ENCODE results near the gene GDF2. TPM values are rescaled to one million over a fixed set of nuclear protein-coding genes. Genes with fewer than 3 reads are reported as not detected.

The GDF2 gene
- total and polyA plus RNA-seq, 2 experiments from 2014 or later = not detected

- no peaks in the 10 kb centered on the region for H3K9me3 ChIP-seq (ENCODE audit: low read depth)
- TF ChIP-seq EZH2 (IDR thresholded peaks at IDR 0.05; ENCODE audit: insufficient read depth, poor library complexity, severe bottlenecking) = no peak
- no peak for TF ChIP-seq EZH2phosphoT487 (IDR thresholded peaks at IDR 0.05; ENCODE audit: insufficient read depth, low read depth)
- H3K4me2 ChIP-seq (ENCODE audit: unreplicated experiment) = no peak overlapping the region
- H3K79me2 ChIP-seq (ENCODE audit: insufficient read depth) = no peaks in the 10 kb centered on the region
- no peaks in the 10 kb centered on the region for H3K9me2 ChIP-seq (ENCODE audit: insufficient read depth)
- H4K20me1 ChIP-seq (ENCODE audit: insufficient read depth) = no peaks in the 10 kb centered on the region
- no peaks in the 10 kb centered on the region for H3K4me1 ChIP-seq (ENCODE audit: insufficient read depth)
- no peak for DNase-seq
- no peak overlapping the region for H3K9ac ChIP-seq
- 31 to 32% methylated on average over 2 of the region's 2 CpGs for WGBS, 2 experiments (ENCODE audit: low coverage in 1 of 2, low lambda C conversion rate in 2 of 2, missing lambda C conversion rate in 2 of 2)
- in situ Hi-C loops (cut with MboI) = loop anchor here (10.0 kb wide), 1 partner anchor 251 kb away; no protein-coding TSS in a partner anchor
- H3K4me3 ChIP-seq = no peak overlapping the region
- no peaks in the 10 kb centered on the region for H3F3A ChIP-seq (ENCODE audit: insufficient read depth)
- H3K27me3 ChIP-seq (replicated peaks; ENCODE audit: insufficient read depth) = peaks cover 42% of the 10 kb centered on the region
- no peak overlapping the region for H2AFZ ChIP-seq
- H3K27ac ChIP-seq = no peak overlapping the region
- no peaks in the 10 kb centered on the region for H3K36me3 ChIP-seq (ENCODE audit: low read depth)
These were observed 16.7 kb upstream of the GDF2 start for GRCh38 chr10:47305566-47305965.

- H3K9me2 ChIP-seq (ENCODE audit: insufficient read depth) = no peaks in the 10 kb centered on the region
- H3K4me3 ChIP-seq = no peak overlapping the region
- DNase-seq = no peak
- TF ChIP-seq EZH2 (IDR thresholded peaks at IDR 0.05; ENCODE audit: insufficient read depth, poor library complexity, severe bottlenecking) (no peak), EZH2phosphoT487 (IDR thresholded peaks at IDR 0.05; ENCODE audit: insufficient read depth, low read depth) (no peak)
- no peak overlapping the region for H2AFZ ChIP-seq
- no peak overlapping the region for H3K27ac ChIP-seq
- H4K20me1 ChIP-seq (ENCODE audit: insufficient read depth) = no peaks in the 10 kb centered on the region
- H3K9me3 ChIP-seq (ENCODE audit: low read depth) = no peaks in the 10 kb centered on the region
- 58% methylated on average over 10 of the region's 10 CpGs for WGBS, 2 experiments (ENCODE audit: low coverage in 1 of 2, low lambda C conversion rate in 2 of 2, missing lambda C conversion rate in 2 of 2)
- H3K27me3 ChIP-seq (replicated peaks; ENCODE audit: insufficient read depth) = peaks cover 32% of the 10 kb centered on the region
- no peak overlapping the region for H3K4me2 ChIP-seq (ENCODE audit: unreplicated experiment)
- H3K79me2 ChIP-seq (ENCODE audit: insufficient read depth) = no peaks in the 10 kb centered on the region
- no peak overlapping the region for H3K9ac ChIP-seq
- no peaks in the 10 kb centered on the region for H3K4me1 ChIP-seq (ENCODE audit: insufficient read depth)
- in situ Hi-C loops (cut with MboI) = loop anchor here (10.0 kb wide), 1 partner anchor 252 kb away; no protein-coding TSS in a partner anchor
- no peaks in the 10 kb centered on the region for H3F3A ChIP-seq (ENCODE audit: insufficient read depth)
- H3K36me3 ChIP-seq (ENCODE audit: low read depth) = no peaks in the 10 kb centered on the region
These were observed 15.7 kb upstream of the GDF2 start for GRCh38 chr10:47306387-47307210.

GRCh38 chr10:47307381-47307780 is 14.9 kb upstream of the GDF2 start:
- no peaks in the 10 kb centered on the region for H3K4me1 ChIP-seq (ENCODE audit: insufficient read depth)
- no peak overlapping the region for H3K9ac ChIP-seq
- no peak overlapping the region for H3K4me3 ChIP-seq
- no peak overlapping the region for H2AFZ ChIP-seq
- H4K20me1 ChIP-seq (ENCODE audit: insufficient read depth) = no peaks in the 10 kb centered on the region
- no peaks in the 10 kb centered on the region for H3K9me2 ChIP-seq (ENCODE audit: insufficient read depth)
- no peaks in the 10 kb centered on the region for H3K79me2 ChIP-seq (ENCODE audit: insufficient read depth)
- 57 to 64% methylated on average over 3 of the region's 3 CpGs for WGBS, 2 experiments (ENCODE audit: low coverage in 1 of 2, low lambda C conversion rate in 2 of 2, missing lambda C conversion rate in 2 of 2)
- H3K27me3 ChIP-seq (replicated peaks; ENCODE audit: insufficient read depth) = peaks cover 25% of the 10 kb centered on the region
- in situ Hi-C loops (cut with MboI) = loop anchor here (10.0 kb wide), 1 partner anchor 253 kb away; no protein-coding TSS in a partner anchor
- no peak overlapping the region for H3K27ac ChIP-seq
- no peak for DNase-seq
- TF ChIP-seq EZH2 (IDR thresholded peaks at IDR 0.05; ENCODE audit: insufficient read depth, poor library complexity, severe bottlenecking) = no peak
- TF ChIP-seq EZH2phosphoT487 (IDR thresholded peaks at IDR 0.05; ENCODE audit: insufficient read depth, low read depth) = no peak
- H3F3A ChIP-seq (ENCODE audit: insufficient read depth) = no peaks in the 10 kb centered on the region
- no peaks in the 10 kb centered on the region for H3K9me3 ChIP-seq (ENCODE audit: low read depth)
- H3K36me3 ChIP-seq (ENCODE audit: low read depth) = no peaks in the 10 kb centered on the region
- no peak overlapping the region for H3K4me2 ChIP-seq (ENCODE audit: unreplicated experiment)

DNA sequence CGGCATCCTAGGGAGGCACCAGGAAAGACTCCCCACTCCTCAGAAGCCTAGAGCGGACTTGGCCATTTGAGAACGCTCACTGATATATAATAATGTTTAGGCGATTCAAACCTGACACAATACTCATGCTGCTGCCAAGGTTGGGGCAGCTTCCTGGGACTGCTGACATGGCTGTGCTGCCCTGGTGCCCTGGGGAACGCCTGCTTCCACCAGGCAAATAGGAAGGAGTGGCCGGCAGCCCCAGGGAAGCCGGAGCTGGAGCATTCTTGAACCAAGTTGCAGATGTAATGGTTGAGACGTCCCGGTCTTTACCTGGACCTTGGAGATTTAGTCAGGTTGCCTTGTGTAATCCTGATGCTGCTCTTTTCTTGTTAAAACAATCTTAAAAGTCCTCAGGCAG is 13.5 kb upstream of the GDF2 start:
- DNase-seq = no peak
- in situ Hi-C loops (cut with MboI) = loop anchor here (10.0 kb wide), 1 partner anchor 254 kb away; no protein-coding TSS in a partner anchor
- Histone ChIP-seq H3K27ac (no peak overlapping the region), H2AFZ (no peak overlapping the region), H3F3A (ENCODE audit: insufficient read depth) (no peaks in the 10 kb centered on the region), H3K27me3 (replicated peaks; ENCODE audit: insufficient read depth) (peaks cover 15% of the 10 kb centered on the region), H3K9me3 (ENCODE audit: low read depth) (no peaks in the 10 kb centered on the region), H4K20me1 (ENCODE audit: insufficient read depth) (no peaks in the 10 kb centered on the region), H3K36me3 (ENCODE audit: low read depth) (no peaks in the 10 kb centered on the region), H3K9me2 (ENCODE audit: insufficient read depth) (no peaks in the 10 kb centered on the region), H3K4me2 (ENCODE audit: unreplicated experiment) (no peak overlapping the region), H3K79me2 (ENCODE audit: insufficient read depth) (no peaks in the 10 kb centered on the region), H3K4me1 (ENCODE audit: insufficient read depth) (no peaks in the 10 kb centered on the region), H3K9ac (no peak overlapping the region), H3K4me3 (no peak overlapping the region)
- TF ChIP-seq EZH2 (IDR thresholded peaks at IDR 0.05; ENCODE audit: insufficient read depth, poor library complexity, severe bottlenecking) = no peak
- TF ChIP-seq EZH2phosphoT487 (IDR thresholded peaks at IDR 0.05; ENCODE audit: insufficient read depth, low read depth) = no peak
- 56 to 68% methylated on average over 8 to 9 of the region's 9 CpGs for WGBS, 2 experiments (ENCODE audit: low coverage in 1 of 2, low lambda C conversion rate in 2 of 2, missing lambda C conversion rate in 2 of 2)

Data from GM23248 (cell line).